Fibroblast of skin of scalp (primary cell): Measurements from ENCODE around the gene SULT1A1.

ENCODE experiments used
- DNase-seq: peaks from one replicate; pipeline ENCODE4 v3.0.0-alpha.2; 2013

Gene SULT1A1

GRCh38 chr16:28556914-28557320, 52.9 kb downstream of the SULT1A1 start:
- DNase-seq, result no peak

GRCh38 chr16:28555561-28555960, 54.3 kb downstream of the SULT1A1 start:
- DNase-seq, result no peak
